ENCODE data around the gene ULK1.
"Not testable (repeated sequence)": the region's sequence is repeated elsewhere in the genome, so short reads cannot be mapped to it uniquely, and the experiment has no call there.

ULK1 gene

DNA sequence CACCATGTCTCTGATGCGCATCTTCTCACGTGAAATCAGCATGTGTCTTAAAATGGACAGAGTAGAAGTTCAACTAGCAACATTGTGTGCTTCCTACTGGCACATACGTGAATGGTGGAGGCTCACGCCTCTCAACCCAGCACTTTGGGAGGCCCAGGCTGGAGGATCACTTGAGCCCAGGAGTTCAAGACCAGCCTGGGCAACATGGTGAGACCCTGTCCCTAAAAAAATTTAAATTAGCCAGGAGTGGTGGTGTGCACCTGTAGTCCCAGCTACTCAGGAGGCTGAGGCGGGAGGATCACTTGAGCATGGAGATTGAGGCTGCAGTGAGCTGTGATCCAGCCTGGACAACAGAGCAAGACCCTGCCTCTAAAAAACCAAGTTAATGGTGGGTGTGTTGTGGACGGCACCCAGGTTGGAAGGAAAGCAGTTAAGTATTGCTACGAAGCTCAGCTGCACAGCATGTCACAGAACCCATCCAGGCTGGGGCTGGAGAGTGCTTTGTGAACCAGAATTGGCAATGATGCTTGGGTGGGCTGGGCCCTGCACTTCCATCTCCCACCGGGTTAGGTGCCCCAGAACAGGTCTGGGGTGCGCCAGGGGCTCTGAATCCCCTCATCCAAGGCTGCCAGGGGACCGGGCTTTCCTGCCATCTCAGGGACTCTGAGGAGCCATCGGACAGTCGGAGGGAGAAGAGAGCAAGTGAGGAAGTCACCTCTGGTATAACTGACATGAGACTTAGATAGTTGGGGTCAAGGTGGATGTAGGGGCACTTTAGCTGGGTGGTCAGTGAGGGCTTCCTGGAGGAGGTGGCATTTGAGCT lies 33.0 kb upstream of the ULK1 start:
- no peak for DNase-seq (ENCODE audit: low read depth in 2 of 2)

DNA sequence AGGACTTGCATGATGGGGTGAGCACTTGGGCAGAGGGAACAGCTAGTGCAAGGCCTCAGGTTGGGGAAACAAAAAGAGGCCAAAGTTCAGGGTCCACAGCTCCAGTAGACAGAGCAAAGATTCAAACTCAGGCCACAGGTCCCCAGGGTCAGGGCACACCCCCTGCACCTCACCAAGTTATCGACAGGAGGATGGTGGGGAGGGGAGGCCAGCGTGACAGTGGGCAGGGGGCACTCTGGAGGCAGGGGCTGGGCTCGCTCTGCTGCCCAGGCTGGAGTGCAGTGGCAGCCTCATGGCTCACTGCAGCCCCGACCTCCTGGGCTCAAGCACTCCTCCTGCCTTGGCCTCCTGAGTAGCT lies 32.4 kb upstream of the ULK1 start:
- no peak for DNase-seq (ENCODE audit: low read depth in 2 of 2)

DNA sequence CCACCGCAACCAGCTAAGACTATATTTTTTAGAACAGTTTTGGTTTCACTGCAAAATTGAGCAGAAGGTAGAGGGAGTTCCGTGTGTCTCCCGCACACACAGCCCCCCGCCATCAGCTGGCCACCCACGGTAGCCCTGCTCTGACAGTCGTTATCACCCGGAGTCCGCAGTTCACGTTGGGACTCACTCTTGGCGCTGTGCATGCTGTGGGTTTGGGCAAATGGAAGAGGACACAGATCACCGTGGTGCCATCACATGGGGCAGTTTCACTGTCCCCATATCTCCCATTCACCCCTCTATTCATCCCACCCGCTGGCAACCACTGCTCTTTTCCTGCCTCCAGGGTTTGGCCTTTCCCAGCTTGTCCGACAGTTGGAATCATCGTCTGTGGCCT lies 31.8 kb upstream of the ULK1 start:
- no peak for DNase-seq (ENCODE audit: low read depth in 2 of 2)

DNA sequence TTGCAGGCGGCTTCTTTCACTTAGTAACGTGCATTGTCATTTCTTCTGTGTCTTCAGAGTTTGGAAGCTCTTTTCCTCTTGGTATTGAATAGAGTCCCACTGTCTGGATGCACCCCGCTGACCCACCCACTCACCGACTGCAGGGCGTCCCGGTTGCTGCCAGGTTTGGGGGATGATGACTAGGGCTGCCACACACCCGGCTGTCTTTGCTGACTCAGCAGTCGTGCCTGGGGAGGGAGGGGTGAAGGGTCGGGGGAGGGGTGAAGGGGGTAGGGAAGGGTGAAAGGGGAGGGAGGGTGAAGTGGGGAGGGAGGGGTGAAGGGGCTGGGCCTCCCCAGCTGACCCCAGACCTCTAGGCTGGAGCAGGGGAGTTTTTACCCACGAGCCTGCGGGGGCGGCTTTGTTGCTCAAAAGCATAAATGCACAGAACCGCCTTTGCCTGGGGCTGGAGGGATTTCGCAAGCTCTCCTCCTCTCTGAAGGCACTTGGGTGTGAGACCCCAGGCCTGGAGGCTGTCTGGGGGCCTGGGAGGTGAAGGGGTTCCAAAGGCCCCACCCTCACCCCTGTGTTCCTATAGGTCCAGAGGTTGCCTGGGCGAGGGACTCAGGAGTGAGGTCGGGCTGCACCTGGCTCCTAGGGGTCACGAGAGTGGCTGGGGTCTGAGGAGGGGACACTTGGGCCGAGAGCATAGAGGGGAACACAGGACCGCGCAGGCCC lies 31.3 kb upstream of the ULK1 start:
- DNase-seq (ENCODE audit: low read depth in 2 of 2) = no peak

DNA sequence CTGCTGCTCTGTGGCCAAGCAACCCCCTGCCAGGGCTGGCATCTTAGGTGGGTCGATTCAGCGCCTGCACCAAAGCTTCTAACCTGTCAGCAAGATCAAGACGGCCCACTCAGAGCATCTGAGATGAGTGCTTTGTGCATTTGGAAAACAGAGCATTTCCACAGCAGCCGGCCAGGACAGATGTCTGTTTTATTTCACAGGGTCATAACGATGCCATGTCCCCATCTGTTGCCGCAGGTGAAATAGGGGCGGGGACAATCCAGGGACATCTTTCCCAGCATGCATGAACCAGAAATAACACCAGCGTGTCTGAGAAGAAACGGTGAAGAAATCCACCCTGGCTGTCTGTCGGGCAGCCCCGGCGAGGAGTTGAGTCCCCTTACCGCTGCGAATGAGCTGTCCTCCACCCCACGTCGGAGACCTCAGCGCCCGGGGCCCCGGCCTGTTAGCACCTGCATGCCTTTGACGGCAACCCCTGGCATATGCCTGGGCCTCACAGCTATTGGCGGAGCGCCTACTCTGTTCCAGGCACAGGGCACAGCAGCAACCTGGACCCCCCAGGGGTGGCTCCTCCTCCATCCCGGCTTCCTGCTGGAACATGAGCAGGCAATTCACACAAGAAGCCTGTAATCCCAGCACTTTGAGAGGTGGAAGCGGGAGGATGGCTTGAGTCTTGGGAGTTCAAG lies 30.6 kb upstream of the ULK1 start:
- DNase-seq (ENCODE audit: low read depth in 2 of 2) = no peak

DNA sequence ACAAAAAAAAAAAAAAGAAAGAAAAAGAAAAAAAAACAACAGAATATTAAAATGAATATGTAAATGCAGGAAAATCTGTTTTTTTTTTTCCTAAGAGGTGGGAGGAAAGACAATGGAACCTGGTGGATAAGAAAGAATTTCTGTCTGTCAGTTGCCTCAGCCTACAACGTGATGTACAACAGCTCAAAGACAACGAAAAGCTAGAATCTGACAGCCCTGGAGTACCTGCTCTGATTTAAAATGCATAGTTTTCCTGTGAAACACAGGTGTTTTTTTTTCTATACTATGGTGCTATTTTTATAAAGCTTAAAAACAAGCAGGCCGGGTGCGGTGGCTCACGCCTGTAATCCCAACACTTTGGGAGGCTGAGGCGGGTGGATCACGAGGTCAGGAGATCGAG lies 30.0 kb upstream of the ULK1 start:
- DNase-seq (ENCODE audit: low read depth in 2 of 2) = no peak

DNA sequence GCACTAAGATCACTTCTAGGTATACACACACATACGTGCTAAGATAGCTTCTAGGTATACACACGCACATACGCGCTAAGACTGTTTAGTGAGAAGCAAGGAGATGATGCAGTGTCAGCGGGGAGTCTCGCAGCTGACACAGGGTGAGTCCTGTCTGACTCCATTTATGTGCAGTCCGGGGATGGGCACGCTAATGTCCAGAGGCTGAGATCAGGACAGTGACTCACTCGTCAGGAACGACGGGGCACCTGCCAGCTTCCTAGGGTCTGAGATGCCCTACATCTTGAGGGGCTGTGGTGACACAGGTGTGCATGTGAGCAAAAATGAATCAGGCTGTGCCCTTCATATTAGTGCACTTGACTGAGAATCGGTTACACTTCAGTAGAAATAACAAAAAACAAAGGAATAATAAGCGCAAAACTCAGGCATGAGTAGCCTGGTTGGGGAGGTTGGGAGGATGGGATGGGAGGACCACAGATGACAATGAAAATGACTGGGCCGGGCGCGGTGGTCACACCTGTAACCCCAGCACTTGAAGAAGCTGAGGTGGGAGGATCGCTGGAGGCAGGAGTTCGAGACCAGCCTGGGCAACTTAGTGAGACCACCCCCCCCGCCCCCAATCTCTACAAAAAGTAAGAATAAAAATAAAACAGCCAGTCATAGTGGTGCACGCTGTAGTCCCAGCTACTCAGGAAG lies 29.1 kb upstream of the ULK1 start:
- DNase-seq (ENCODE audit: low read depth in 2 of 2) = no peak

DNA sequence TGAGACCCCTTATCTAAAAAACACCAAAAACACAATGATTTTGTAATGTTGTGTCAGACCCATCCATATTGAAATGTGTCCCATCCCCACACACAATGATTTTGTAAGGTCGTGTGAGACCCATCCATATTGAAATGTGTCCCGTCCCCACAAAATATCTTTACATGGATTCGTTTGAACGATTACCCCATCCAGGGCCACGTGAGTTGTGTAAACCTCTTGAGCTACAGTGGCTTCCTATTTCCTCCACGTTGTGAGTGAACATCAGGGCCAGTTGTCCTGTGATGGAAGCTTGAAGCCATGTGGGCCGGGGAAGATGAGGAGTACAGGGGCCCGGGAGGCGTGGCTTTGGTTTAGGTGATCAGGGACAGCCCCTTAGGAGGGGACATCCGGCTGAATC lies 27.0 kb upstream of the ULK1 start:
- no peak for DNase-seq (ENCODE audit: low read depth in 2 of 2)

DNA sequence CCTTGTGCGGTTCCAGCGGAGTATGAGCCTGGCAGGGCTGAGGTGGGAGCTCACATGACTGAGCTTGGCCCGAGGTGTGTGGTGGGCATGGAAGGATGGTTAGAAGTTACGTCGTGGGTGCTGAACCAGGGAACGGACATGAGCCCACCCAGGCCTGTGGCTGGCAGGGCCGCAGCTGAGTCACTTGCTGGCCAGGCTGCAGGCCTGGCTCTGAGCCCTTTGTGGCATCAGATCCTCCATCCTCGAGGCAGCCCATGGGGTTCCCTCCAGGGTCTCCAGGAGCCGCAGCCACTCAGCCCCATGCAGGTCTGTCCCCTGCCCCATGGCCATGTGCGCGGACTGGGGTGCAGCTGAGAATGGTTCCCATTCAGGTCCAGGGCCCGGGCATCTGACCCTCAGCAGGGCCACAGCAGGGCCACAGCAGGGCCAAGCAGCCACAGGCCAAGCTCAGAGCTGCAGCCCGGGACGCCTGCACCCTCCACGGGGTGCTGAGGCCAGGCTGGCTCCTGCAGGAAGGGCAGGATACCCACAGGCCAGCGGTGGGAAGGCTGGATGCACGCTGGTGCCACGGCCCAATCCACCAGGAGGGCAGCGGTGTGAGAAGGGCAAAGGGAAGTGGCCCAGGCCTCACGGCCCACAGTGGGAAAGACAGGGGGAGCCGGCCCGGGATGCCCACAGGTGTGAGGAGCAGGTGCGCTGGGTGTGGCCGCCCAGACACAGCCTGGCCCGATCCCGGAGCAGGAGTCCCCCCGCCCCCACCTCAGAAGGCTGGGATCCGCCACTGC lies 26.3 kb upstream of the ULK1 start:
- no peak for DNase-seq (ENCODE audit: low read depth in 2 of 2)

DNA sequence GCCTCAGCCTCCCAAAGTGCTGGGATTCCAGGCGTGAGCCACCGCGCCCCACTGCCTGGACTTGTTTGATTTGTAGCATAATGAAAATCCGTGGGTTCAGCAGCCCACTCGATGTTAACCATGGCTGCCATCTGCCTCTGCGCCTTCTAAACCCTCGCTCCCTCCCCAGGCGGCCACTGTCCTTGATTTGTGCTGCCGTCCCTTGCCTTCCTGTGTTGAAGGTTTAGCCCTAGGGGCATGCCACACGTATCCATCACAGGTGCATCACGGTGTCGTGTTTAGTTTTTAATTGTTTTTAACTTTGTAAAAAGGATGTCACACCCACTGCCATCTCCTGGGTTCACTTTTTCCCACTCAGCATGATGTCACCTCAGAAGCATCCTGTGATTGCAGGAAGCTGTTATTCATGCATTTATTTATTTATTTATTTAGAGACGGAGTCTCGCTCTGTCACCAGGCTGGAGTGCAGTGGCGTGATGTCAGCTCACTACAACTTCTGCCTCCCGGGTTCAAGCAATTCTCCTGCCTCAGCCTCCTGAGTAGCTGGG lies 24.5 kb upstream of the ULK1 start:
- no peak for DNase-seq (ENCODE audit: low read depth in 2 of 2)

DNA sequence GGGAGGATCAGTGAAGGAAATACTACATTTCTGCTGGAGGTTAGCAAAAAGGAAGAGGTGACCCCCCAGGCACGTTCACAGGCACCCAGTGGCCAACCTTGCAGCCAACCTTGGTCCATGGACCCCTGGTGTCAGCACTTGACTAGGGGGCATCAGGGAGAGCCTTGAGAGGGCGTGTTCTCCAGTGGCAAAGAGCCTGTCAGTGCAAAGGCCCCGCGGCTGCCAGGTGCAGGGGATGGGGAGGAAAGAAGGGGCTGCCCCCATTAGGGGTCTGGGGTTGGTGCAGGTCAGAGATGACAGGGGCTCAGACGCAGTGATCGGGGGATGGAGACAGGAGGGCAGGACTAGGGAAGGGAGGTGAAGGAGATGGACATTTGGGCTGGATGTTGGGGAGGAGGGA lies 22.7 kb upstream of the ULK1 start:
- no peak for DNase-seq (ENCODE audit: low read depth in 2 of 2)

DNA sequence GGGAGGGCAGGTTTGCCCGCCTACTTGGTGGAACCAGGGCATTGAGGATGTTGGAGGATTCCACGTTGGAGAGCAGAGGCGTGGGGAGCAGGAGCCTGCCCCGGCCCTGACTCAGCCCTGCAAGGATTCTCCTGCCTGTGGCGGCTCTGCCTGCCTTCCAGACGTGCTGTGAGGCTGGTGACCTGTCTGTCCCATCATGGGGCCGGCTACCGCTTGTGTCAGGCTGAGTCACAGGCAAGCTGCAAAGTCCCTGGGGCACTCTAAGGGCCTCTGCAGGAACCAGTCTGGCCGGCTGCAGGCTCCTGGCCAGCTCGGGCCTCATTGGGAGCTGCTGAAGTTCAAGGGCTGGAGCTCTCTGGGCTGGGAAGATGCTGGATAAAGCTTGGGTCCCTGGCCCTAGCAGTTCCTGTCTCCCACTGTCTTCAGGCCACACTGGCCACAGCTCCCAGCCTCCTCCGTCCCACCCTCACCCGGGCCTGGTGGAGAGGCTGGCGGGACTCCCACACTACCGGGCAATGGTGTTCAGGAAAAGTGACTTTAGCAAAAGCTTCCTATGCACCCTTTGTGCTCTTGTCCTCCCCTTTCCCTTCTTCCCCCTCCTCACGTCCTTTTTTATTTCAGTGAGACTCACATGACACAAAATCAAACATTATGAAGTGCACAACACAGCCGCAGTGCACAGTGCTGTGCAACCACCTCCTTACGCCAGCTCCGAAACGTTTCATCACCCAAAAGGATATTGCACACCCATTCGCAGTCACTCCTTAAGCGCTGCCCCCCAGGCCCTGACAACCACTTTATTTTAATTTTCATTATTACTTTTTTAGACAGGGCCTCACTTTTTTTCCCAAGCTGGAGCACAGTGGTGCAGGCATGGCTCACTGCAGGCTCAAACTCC lies 22.0 kb upstream of the ULK1 start:
- DNase-seq (ENCODE audit: low read depth in 2 of 2) = no peak

DNA sequence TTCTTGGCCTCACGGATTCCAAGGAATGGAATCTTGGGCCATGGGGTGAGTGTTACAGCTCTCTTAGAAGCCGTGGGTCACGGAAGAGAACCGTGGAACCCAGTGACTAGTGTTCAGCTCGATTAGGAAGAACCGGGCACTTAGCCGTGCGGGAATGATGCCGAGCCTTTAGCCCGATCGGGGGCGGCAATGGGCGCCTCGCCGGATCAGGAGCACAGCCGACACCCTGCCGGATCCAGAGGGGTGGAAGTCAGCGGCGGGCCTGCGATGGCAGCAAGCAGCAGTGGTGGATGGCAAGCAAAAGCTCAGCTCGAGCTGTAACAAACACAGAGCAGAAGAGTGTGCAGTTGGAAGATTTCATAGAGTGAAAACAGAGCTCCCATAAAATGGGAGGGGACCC lies 21.1 kb upstream of the ULK1 start:
- no peak for DNase-seq (ENCODE audit: low read depth in 2 of 2)

DNA sequence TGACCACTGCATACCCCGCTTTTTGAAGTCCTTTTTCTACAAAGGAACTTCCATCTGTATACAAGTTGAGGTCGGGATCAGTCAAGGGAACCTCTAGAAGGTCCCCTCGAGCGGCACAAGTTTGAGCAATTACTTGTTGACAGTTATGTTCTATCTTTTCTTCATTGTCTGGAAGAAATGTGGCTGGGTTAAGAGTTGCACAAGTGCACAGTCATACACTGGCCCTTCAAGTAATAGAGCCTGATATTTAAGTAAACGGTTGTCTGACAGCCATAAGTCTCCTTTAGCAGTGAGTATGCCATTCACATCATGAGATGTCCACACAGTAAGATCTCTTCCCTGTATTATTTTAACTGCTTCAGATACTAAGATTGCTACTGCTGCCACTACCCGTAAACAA lies 19.4 kb upstream of the ULK1 start:
- DNase-seq (ENCODE audit: low read depth in 2 of 2) = not testable (repeated sequence)

DNA sequence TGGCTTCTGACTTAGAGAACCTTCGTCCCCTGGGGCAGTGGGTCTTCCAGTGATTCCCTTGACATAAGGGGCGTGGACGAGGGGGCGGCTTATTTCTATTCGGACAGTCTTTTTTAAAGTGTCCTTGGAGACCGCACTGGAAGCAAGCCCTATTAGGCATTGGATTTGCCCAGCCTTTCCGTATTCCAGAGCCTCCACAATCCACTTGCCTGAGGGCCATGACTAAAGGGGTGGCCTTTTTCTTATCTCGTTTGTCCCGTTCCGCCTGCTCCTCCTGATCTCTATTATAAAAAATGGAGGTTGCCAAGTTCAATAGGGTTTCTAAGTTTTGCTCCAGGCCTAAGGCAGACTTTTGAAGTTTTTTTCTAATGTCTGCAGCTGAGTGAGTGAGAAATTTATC lies 17.2 kb upstream of the ULK1 start:
- DNase-seq (ENCODE audit: low read depth in 2 of 2) = not testable (repeated sequence)

DNA sequence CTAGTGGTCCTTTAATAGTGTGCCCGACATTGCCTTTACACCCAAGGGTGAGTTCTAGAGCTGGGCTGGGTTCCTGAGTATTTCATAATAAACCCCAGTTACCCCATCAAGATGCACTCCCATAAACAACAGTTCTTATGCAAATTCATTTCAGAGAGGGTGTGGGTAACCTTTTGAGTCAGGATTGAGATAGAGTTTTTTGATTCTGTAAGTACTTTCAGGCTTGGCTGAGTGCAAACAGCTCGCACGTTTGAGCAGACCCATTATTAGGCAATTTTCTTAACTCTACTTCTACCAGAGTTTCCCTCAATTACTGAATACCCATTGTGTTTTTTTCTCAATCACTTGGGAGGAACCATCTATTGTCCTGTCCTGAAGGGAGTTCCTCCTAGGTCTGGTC lies 16.0 kb upstream of the ULK1 start:
- not testable (repeated sequence) for DNase-seq (ENCODE audit: low read depth in 2 of 2)

DNA sequence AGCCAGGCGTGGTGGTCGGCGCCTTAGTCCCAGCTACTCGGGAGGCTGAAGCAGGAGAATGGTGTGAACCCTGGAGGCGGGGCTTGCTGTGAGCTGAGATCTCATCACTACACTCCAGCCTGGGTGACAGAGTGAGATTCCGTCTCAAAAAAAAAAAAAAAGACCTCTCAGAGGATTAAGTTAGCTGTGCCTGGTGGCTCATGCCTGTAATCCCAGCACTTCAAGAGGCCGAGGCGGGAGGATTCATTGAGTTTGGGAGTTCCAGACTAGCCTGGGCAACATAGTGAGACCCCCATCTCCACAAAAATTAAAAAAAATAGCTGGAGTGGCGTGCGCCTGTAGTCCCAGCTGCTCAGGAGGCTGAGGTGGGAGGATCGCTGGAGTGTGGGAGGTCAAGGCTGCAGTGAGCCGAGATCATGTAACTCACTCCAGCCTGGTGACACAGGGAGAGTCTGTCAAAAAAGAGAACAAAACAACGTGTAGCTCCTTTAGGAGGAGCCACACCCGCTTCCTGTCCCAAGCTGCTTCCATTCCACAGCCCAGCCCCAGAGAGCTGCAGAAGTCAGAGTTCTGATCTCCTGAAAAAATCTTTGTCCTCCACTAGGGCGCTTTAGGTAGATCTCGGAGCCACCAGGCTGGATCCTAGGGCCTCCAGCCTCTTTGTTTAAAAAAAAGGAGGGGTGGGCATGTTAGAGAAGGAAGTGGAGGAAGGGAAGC lies 11.5 kb upstream of the ULK1 start:
- no peak for DNase-seq (ENCODE audit: low read depth in 2 of 2)

DNA sequence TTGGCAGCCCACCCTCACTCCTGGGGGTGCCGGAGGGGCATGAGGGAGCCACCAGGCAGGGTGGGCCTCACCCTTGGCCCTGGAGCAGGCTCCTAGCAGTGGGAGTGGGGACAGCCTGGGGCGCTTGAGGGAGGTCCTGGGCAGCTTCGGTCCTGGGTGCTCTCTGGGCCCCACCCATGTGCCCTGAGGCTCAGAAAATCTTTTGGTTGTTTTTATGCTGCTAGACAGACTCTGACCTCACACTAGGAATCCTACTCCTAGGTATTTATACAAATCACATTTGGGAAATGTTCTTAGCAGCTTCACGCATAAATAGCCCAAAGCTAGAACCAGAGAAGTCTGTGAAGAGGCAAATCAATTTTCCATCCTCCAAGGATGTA lies 10.9 kb upstream of the ULK1 start:
- no peak for DNase-seq (ENCODE audit: low read depth in 2 of 2)

DNA sequence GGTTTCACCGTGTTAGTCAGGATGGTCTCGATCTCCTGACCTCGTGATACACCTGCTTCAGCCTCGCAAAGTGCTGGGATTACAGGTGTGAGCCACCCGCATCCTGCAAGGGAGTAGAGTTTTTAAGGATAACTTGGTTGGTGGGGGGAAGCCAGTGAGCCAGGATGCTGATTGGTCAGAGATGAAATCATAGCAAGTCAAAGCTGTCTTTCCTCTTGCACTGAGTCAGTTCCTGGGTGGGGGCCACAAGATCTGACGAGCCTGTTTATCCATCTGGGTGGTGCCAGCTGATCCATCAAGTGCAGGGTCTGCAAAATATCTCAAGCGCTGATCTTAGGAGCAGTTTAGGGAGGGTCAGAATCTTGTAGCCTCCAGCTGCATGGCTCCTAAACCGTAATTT lies 9.3 kb upstream of the ULK1 start:
- not testable (repeated sequence) for DNase-seq (ENCODE audit: low read depth in 2 of 2)

Data from stimulated activated CD8-positive, alpha-beta memory T cell treated with anti-CD3 and anti-CD28 coated beads, Interleukin-15, amount 100 ng/mL, for 4 hours (primary cell).